DND-41 (cell line): ENCODE data around the gene PHLDB3.

Source experiments
- EZH2 ChIP-seq: IDR thresholded peaks from 3 replicates; pipeline ENCODE4 v1.6.1; 2012; ENCODE audit warnings: borderline replicate concordance, low read depth, mild to moderate bottlenecking, moderate library complexity, low read length, inconsistent platforms; ENCODE audit not compliant: severe bottlenecking
- TF ChIP-seq, protein P1 (sequence below): IDR thresholded peaks from 2 replicates; pipeline ENCODE4 v1.5.1; 2012; ENCODE audit warnings: borderline replicate concordance, low read length, moderate library complexity, mild to moderate bottlenecking; ENCODE audit not compliant: poor library complexity, severe bottlenecking; ENCODE audit errors: extremely low read depth

DNA sequence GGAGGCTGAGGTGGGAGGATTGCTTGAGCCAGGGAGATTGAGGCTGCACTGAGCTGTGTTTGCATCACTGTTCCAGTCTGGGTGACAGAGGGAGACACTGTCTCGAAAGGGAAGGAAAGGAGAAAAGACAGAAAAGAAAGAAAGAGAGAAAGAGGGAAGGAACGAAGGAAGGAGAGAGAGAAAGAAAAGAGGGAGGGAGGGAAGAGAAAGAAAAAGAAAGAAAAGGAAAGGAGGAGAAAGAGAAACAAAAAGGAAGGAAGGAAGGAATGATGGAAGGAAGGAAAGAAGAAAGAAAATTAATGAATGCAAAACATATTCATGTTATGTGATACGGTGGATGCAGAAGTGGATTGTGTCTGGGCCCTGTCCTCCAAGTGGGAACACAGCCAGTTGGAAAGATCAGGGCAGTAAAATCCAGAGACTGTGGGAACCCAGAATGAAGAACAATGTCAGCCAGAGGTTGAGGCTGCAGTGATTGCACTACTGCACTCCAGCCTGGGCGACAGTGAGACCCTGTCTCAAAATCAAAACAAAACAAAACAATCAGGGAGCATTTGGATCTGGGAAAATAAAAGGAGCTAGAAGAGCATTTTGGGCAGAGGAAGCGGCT is 6.2 kb downstream of the PHLDB3 start:
- TF ChIP-seq, protein P1, sequence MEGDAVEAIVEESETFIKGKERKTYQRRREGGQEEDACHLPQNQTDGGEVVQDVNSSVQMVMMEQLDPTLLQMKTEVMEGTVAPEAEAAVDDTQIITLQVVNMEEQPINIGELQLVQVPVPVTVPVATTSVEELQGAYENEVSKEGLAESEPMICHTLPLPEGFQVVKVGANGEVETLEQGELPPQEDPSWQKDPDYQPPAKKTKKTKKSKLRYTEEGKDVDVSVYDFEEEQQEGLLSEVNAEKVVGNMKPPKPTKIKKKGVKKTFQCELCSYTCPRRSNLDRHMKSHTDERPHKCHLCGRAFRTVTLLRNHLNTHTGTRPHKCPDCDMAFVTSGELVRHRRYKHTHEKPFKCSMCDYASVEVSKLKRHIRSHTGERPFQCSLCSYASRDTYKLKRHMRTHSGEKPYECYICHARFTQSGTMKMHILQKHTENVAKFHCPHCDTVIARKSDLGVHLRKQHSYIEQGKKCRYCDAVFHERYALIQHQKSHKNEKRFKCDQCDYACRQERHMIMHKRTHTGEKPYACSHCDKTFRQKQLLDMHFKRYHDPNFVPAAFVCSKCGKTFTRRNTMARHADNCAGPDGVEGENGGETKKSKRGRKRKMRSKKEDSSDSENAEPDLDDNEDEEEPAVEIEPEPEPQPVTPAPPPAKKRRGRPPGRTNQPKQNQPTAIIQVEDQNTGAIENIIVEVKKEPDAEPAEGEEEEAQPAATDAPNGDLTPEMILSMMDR = no peak
- TF ChIP-seq EZH2 = no peak
